Measurements from ENCODE around the gene CAMTA2. TPM values are rescaled to one million over a fixed set of nuclear protein-coding genes. Genes with fewer than 3 reads are reported as not detected.

Gene CAMTA2
- total and polyA plus RNA-seq, 2 donors (not counting 1 experiment from before 2014, with no cell fraction given) = 12.4 to 18.3 TPM

GRCh38 chr17:4939546-4939795 is 48.0 kb downstream of the CAMTA2 start:
- TF ChIP-seq EZH2 (IDR thresholded peaks at IDR 0.05; ENCODE audit: low read length, missing control alignments) (no peak), CTCF (conservative IDR thresholded peaks at IDR 0.05 in 1 of 2, IDR thresholded peaks at IDR 0.05 in 1 of 2; ENCODE audit: low read depth in 1 of 2, low read length in 2 of 2) (no peak)
- Histone ChIP-seq H3K4me2 (ENCODE audit: extremely low read depth, insufficient read depth, low read length) (peak overlapping the region; percentile 100), H3K4me1 (ENCODE audit: control insufficient read depth, extremely low read depth, insufficient read depth, low read length) (peaks cover 20% of the 10 kb centered on the region), H3K36me3 (ENCODE audit: control insufficient read depth, insufficient read depth, low read length) (peaks cover 29% of the 10 kb centered on the region), H4K20me1 (ENCODE audit: control insufficient read depth, extremely low read depth, insufficient read depth, low read length) (no peaks in the 10 kb centered on the region), H3K4me3 (replicated peaks in 1 of 4; ENCODE audit: control extremely low read depth in 1 of 4, insufficient read depth in 1 of 4, low read depth in 3 of 4, low read length in 4 of 4) (peak overlapping the region; percentile 76 to 93 (median 81)), H2AFZ (ENCODE audit: low read length) (no peak overlapping the region), H3K9ac (ENCODE audit: insufficient read depth, low read length) (peak overlapping the region; percentile 65), H3K27ac (ENCODE audit: insufficient read depth, low read length) (peak overlapping the region; percentile 89), H3K79me2 (ENCODE audit: control insufficient read depth, insufficient read depth, low read length) (peaks cover 56% of the 10 kb centered on the region), H3K27me3 (ENCODE audit: control insufficient read depth, insufficient read depth, low read length) (no peaks in the 10 kb centered on the region), H3K9me3 (ENCODE audit: control insufficient read depth, insufficient read depth, low read depth, low read length) (no peaks in the 10 kb centered on the region)
- no peak for DNase-seq (ENCODE audit: low read depth in 2 of 2)

- no peak for DNase-seq (ENCODE audit: low read depth in 2 of 2)
- TF ChIP-seq CTCF (conservative IDR thresholded peaks at IDR 0.05 in 1 of 2, IDR thresholded peaks at IDR 0.05 in 1 of 2; ENCODE audit: low read depth in 1 of 2, low read length in 2 of 2) (no peak), EZH2 (IDR thresholded peaks at IDR 0.05; ENCODE audit: low read length, missing control alignments) (no peak)
- Histone ChIP-seq H4K20me1 (ENCODE audit: control insufficient read depth, extremely low read depth, insufficient read depth, low read length) (no peaks in the 10 kb centered on the region), H2AFZ (ENCODE audit: low read length) (no peak overlapping the region), H3K79me2 (ENCODE audit: control insufficient read depth, insufficient read depth, low read length) (peaks cover 50% of the 10 kb centered on the region), H3K9me3 (ENCODE audit: control insufficient read depth, insufficient read depth, low read depth, low read length) (no peaks in the 10 kb centered on the region), H3K9ac (ENCODE audit: insufficient read depth, low read length) (peak overlapping the region; percentile 65), H3K27ac (ENCODE audit: insufficient read depth, low read length) (peak overlapping the region; percentile 89), H3K36me3 (ENCODE audit: control insufficient read depth, insufficient read depth, low read length) (peaks cover 26% of the 10 kb centered on the region), H3K4me2 (ENCODE audit: extremely low read depth, insufficient read depth, low read length) (peak overlapping the region; percentile 100), H3K27me3 (ENCODE audit: control insufficient read depth, insufficient read depth, low read length) (no peaks in the 10 kb centered on the region), H3K4me3 (replicated peaks in 1 of 4; ENCODE audit: control extremely low read depth in 1 of 4, insufficient read depth in 1 of 4, low read depth in 3 of 4, low read length in 4 of 4) (peak overlapping the region; percentile 76 to 93 (median 81)), H3K4me1 (ENCODE audit: control insufficient read depth, extremely low read depth, insufficient read depth, low read length) (peaks cover 19% of the 10 kb centered on the region)
Observed at GRCh38 chr17:4938688-4939545, 48.6 kb downstream of the CAMTA2 start.

- H3K27me3 ChIP-seq (ENCODE audit: control insufficient read depth, insufficient read depth, low read length) = no peaks in the 10 kb centered on the region
- DNase-seq (ENCODE audit: low read depth in 2 of 2) = no peak
- peak overlapping the region in 1 of 4 experiments; percentile 93 for H3K4me3 ChIP-seq (replicated peaks in 1 of 4; ENCODE audit: control extremely low read depth in 1 of 4, insufficient read depth in 1 of 4, low read depth in 3 of 4, low read length in 4 of 4)
- no peak overlapping the region for H3K9ac ChIP-seq (ENCODE audit: insufficient read depth, low read length)
- peaks cover 17% of the 10 kb centered on the region for H3K4me1 ChIP-seq (ENCODE audit: control insufficient read depth, extremely low read depth, insufficient read depth, low read length)
- H3K36me3 ChIP-seq (ENCODE audit: control insufficient read depth, insufficient read depth, low read length) = peaks cover 22% of the 10 kb centered on the region
- no peak for TF ChIP-seq CTCF (conservative IDR thresholded peaks at IDR 0.05 in 1 of 2, IDR thresholded peaks at IDR 0.05 in 1 of 2; ENCODE audit: low read depth in 1 of 2, low read length in 2 of 2)
- no peak for TF ChIP-seq EZH2 (IDR thresholded peaks at IDR 0.05; ENCODE audit: low read length, missing control alignments)
- H3K4me2 ChIP-seq (ENCODE audit: extremely low read depth, insufficient read depth, low read length) = peak overlapping the region; percentile 100
- H3K9me3 ChIP-seq (ENCODE audit: control insufficient read depth, insufficient read depth, low read depth, low read length) = no peaks in the 10 kb centered on the region
- no peaks in the 10 kb centered on the region for H4K20me1 ChIP-seq (ENCODE audit: control insufficient read depth, extremely low read depth, insufficient read depth, low read length)
- no peak overlapping the region for H2AFZ ChIP-seq (ENCODE audit: low read length)
- peaks cover 42% of the 10 kb centered on the region for H3K79me2 ChIP-seq (ENCODE audit: control insufficient read depth, insufficient read depth, low read length)
- H3K27ac ChIP-seq (ENCODE audit: insufficient read depth, low read length) = no peak overlapping the region
Observed at GRCh38 chr17:4938069-4938491, 49.4 kb downstream of the CAMTA2 start.

Measured in fibroblast of lung (primary cell).